Renal cortical epithelial cell (primary cell): Measurements from ENCODE around the gene ERBB4. TPM values are rescaled to one million over a fixed set of nuclear protein-coding genes. Genes with fewer than 3 reads are reported as not detected.
A peak's percentile ranks its signal among the peaks of the same experiment; 100 is the strongest.

Experiments used
- DNase-seq: peaks from one replicate; pipeline ENCODE4 v3.0.0-alpha.2; 2011; ENCODE audit warnings: low read depth
- total RNA-seq: library from RNA; depleted of rRNA; stranded (reverse); fragments of >200 nt; gene quantifications from 2 replicates; pipeline ENCODE4 v1.2.3, GENCODE V29; 2014

The ERBB4 gene
- total RNA-seq, 1 donor from 2014 or later: 40.7 TPM

DNA sequence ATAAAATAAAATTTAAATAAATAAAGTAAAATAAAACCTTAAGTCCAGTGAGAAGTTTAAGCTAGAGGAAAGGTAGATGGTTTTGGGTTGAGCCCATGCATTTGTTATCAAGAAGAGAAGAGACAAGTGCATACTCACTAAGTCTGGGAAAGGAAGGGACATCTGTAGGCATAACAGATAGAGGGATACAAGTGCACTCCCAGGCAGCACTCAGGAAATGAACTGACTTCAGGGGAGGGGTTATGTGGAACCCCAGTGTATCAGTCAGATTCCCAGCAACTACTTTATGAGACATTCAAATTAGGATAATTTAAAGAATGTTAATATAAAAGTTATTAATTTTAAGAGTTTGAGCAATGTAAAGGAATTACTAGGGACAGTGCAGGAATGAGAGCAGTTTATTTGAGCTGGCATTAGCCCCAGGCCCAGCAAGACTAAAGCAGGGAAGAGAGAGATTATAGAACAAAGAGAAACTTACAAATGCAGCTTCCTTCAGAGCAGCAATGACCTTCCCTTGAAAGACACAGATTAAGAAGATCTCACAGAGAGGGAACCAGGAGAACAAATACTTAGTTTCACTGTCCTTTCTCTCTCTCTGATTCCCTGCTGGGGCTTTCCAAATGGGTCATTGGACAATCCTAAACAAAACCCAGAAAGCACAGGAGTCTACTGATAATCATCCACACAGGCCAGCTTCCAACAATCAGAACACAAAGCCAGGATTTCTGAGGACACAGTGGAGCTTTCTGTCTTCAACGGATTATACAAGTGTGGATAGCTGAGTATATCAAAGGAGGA is 109.7 kb downstream of the ERBB4 start:
- no peak for DNase-seq

DNA sequence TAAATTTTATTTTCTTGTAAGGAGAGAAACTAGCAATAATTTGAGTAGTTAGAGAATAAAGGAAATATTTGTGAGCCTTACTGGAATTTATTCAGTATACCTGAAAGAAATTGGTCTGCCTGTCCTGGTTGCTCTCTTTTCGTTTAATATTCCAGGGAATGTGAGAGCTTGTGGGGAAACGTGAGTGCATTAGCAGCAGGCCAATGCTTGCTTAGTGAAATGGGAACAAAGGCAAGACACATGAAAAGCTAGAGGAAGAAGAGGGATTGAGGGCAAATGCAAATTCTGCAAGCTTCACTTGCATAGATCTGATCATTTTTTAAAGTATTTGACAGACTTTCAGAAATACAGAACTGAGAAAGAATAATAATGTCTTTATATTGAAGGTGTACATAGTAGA is 111.0 kb downstream of the ERBB4 start:
- no peak for DNase-seq

DNA sequence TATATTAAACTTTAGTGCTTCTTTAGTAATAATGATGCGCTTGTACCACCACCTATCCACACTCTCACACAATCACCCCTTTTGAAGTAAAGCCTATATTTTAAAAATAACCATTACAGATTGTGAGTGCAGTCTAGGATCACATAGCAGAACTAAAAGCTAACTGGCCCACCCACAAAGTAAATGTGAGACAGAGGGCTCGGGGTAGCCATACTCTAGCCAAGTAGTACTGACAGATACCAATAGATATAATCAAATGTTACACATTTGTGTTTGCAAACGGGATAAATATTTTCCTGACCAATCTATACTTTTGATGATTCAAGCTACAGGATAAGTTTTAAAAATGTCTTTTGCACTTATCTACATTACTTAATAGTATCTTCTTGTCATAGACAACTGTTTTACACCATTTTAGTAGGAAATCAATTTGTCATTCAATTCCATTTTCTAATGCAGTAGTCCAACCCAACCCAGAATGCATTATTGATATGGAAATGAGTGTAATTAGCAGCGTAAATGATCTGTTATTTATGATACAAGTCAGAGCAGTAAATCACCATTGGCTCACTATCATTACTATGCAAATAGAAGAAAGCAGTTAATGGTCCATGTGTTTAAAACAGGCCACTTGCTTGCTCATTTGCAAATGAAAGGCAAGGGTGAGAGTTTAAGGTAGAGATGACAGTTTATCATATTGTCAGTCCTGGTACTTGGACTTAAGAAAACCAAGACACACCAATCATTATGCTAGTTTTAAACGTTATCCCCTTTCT is 111.8 kb downstream of the ERBB4 start:
- no peak for DNase-seq

DNA sequence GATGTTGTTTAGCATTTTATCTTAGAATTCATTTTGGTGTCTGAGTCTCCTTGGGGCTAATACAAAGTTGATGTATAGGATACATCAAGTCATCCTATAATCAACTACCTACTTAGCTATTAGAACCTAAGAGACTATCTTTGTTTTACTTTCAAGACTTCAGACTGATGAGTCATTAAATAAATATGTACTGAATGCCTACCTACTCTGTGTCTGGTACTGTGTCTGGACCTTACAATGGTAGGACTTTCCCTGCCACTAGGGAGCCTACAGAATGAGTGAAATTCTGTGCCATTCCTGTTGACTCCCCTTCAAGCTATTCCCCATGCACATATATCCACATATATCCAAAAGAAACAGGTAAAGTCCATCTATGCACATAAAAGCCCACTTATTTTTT is 114.5 kb downstream of the ERBB4 start:
- peak; percentile 59 for DNase-seq

DNA sequence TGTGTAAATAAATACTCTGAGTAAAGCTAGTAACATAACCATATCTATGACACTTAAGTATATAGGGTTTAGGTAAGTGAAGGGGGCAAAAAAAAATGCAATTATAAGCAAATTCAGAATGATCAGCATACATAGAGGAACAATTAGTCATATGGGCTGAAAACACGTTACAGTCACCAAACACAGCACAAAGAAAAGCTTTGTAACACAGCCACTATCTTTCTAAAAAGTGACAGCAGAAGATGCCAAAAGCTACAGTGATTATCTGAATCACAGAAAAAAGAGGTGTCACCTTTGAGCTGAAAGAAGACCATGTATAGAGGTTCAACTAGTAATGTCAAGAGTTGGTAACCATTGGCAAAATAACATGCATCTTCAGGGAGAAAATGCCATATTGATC is 115.5 kb downstream of the ERBB4 start:
- DNase-seq: no peak

DNA sequence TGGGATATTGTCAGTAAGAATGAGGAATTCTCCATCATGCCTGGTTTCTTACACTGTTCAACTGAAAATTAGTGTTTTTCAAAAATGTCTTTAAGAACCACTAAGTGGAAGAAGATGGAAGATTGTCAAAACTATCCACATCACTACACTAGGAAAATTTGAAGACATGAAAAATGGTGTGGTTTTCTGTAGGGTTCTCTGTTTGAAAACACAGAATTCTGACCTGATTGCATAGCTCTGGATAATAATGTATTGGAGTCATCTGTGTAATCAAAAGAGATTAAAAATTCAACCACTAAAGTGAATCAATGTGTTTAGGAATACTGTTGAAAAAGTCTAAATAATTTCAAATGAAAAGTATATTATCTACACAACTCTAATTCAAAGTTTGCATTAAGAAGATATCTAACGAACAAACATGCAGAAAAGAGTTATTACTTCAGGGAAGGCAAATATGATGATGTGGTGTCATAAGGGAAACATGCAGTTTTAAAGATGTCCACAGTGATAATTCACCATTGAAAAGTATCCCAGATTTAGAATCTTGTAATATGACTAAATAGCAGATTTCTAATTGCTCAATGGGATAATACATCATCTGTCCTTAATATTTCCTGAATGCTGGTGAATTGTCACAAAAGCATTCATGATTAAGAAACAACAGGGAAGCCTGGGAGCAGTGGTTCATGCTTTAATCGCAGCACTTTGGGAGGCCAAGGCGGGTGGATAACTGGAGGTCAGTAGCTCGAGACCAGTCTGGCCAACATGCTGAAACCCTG is 116.9 kb downstream of the ERBB4 start:
- DNase-seq: peak; percentile 4

DNA sequence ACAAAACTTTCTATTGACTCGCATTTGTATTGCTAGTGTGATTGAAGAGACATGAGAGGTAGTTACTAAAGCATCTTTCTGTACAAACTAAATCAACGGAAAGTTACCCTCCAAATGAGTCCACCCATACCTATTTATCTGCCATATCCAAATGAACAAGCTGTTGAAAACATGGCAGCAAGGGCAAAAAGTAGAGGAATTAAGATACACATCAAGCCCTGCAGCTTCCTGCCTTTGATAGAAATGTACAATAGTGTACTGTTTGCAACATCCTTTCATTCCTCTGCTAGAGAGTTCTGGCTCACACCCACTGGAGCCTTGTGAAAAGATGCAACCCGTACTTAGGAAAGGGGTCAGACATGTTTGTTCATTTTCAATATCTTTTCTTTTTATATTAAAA is 122.5 kb downstream of the ERBB4 start:
- no peak for DNase-seq

DNA sequence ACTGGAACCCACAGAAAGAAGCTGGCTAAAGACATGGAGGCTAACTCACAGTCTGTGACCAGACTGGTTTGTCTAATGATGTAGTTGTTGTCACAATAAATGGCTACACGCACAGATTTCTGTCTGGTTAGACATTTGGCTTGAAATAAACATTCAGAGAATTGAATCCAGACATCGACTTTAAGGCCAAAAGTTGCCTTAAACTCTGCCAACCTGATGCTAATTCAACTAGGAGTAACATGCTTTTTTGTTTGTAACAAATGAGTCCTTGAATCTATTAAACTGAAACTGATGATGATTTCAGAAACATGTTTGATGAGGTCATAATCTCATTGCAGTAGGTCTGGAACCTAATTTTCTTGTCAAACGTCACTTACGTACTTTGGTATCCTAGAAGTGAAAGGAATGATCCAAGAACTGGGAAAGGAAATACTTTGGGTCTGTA is 123.8 kb downstream of the ERBB4 start:
- DNase-seq: no peak

DNA sequence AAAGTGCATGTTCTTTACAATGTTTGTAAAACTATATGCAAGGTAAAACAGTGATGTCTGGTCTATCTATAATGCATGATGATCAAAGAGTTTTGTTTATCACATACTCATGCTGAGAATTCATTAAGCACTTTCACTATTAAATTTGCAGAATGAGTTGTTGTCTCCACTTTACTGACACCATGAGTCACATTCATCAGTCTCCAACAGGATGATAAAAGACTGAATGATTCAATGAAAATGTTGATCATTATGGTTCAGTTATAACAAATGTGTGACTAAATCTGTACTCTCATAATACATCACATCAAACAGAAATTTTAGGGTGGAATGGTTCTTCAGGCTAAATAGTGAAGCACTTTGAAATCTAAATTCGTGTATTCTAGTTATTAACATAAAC is 129.0 kb downstream of the ERBB4 start:
- DNase-seq: peak; percentile 36

DNA sequence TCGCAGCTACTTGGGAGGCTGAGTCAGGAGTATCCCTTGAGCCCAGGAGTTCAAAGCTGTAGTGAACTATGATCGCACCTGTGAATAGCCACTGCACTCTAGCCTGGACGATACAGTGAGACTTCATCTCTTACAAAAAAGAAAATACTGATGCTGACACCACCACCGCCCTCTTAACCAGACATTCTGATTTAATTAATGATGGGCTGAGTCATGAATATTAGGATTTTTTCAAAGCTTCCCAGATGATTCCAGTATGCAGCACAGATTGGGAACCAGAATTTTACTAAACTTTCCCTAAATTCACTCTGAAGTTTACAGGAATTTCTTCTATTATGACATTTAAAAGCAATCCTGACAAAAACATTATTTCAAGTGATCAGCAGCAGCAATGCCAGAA is 130.1 kb downstream of the ERBB4 start:
- DNase-seq: no peak

DNA sequence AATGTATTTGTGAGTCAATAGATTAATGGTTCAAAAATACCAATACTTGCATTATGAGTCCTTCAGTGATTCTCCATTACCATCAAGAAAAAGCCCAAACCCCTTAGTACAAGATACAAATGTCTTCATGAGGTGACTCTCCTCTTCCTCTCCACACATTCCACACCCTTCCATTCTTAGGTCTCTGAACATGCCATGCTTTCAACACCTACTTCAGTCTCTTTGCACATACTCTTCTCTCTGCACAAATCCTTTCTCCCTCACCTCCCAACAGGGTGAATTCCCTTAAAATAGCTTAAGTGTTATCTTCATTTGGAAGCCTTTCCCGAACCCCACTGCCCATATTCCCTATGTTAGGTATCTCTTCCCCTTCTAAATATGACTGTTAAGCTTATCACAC is 131.9 kb downstream of the ERBB4 start:
- no peak for DNase-seq

DNA sequence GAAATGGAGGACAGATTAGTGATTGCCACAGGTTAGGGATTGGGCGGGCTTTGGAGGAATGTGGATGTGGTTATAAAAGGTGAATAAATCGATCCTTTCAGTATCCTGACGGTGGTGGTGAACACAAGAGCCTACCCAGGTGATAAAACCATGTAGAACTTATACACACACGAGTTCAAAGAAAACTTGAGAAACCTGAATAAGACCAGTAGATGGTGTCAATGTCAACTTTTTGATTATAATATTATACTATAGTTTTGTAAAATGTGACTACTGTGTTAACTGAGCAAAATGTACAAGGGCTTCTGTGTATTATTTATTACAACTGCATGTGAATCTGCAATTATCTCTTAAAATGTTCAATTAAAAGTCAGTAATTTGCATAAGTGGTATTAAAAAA is 136.3 kb downstream of the ERBB4 start:
- peak; percentile 16 for DNase-seq

DNA sequence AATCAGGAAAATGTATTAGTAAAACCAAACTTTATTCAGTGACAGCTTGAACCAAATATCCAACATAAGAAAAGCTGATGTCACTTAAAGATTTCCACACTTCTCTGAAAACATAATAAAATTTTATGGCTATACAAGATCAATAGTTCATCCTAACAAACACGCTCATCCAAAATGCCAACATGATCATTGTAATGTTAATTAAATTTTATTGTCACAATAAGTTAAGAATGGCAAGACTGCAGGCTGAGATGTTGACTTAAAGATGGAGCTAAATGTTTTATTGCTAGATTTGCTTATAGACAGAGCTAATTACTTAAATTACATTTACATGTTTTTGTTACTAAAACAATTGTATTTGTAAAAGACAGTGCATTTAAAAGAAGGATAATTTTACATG is 140.3 kb downstream of the ERBB4 start:
- DNase-seq: no peak

DNA sequence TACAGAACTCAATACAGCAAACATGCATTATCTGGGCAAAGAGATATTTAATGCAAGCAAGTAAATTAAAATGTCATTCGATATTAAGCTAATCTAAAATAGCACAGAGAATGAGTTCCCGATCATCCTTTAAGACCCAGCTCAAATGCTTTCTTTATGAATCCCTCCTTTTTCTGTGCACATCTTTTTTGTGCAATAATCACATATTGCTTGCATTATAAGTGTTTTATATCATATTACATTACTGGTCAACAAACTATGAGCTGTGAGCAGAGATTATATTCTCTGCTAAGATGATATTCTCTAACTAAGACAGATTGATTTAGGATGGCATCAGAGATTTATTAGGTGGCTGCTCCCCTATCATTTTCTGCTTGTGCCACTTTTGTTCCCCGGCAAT is 146.1 kb downstream of the ERBB4 start:
- DNase-seq: no peak

DNA sequence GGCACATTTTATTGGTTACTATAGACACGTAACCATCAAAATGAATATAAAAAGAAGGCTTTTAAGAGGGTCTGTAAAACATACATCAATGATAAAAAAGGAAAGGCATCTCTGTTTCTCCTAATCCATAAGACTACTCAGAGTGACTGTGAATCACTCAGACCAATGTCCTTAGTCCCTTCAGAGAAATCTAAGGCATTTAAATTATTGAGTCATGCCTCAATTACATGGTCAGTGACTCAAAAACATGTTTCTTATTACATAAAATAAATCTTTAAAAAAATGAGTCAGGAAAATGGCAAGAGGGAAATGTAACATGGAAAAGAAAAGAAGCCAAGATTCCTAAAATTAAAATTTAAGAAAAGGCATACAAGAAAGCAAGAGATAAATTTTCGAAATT is 146.6 kb downstream of the ERBB4 start:
- peak; percentile 66 for DNase-seq

DNA sequence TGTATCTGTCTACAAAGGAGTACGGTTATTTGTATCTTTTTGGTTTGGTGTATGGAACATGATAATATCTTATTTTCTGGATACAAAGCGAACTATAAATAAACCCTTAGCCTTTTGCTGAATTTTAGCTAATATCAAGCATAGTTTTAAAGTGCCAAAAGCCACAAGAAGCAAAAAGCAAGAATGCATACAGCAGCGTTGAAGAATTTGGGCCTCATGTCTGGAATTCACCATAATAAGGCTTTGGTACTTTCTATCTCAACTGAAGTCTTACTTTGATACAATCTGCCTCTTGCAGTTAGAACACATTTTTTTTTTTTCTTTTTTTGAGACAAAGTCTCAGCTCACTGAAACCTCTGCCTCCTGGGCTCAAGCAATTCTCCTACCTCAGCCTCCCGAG is 151.5 kb downstream of the ERBB4 start:
- no peak for DNase-seq

DNA sequence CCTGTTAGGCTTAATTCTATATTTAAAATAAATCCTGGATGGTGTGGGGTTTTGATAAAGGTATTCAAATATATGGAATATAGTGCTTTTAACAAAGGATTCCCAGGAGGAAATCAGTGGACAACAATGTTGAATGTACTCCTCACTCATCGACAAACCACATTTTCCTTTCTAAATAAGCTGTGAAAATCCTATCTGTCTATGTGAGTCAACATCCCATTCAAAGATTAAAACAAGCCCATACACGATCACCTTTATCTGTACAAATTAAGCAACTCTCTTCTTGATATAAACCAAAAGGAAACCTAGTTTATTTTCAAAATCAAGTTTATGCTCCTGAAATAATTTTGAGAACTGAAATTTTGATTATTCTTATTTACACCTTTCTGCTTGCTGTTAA is 153.4 kb downstream of the ERBB4 start:
- DNase-seq: no peak

DNA sequence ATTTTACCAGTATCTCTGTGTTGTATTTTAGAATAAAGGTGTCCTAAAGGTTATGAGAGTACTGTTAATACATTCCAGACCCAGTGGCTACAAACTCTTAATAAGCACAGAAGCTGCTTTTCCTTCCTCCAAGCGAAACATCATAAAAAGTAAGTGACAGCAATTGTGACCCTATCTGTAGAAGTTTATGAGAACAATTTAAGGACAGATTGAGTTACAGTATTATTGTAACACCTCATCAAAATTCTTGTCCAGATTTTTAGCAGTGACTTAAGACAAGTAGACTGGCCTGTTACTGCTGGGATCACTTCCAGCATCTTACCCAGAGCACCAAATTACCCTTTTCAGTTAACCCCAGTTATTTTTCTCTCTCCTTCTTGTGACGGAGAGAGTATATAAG is 154.6 kb downstream of the ERBB4 start:
- no peak for DNase-seq

DNA sequence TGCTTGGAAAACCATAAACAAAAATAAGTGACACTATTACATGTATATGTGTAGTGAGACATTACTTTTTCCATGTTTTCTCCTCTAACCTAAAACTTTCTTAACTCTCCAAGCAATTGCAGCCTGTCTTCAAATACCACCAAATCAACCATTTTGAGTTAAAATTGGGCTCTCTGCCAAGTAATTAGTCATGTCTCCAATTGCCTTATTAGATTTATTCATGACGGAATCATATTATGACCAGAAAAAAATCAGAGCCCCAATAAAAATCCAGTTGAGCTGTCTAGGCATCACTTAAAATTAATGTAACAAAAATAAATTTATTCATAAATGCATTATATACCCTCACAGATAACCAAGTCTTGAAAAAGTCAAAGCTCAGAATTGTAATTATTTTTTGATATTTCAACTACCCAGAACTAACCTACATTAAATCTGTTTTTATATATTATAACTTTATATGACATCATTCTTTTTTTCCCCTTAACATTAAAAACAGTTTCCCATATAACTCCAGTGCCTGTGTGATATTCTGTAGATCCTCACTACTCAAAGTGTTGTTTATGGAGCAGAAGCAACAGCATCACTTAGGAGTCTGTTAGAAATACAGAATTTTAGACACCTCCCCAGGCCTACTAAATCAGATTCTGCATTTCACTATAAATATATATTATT is 157.0 kb downstream of the ERBB4 start:
- DNase-seq: peak; percentile 36

DNA sequence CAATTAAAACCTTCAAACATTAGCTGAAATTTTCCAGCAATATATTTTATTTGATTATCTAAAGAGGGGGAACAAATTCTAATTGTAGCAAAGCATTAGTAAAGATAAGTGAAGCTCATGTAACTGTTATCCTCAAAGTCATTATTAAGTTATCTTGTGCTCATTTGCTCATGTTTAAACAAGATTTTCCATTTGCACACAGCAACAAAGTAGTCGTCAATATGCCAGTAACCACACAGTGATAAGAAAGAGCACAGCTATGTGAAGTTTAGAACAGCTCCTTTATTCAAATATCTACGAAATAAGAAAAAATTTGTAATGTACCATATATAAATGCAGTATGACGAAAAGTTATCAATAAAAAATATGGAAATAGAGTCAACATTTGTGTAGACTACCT is 159.5 kb downstream of the ERBB4 start:
- no peak for DNase-seq

DNA sequence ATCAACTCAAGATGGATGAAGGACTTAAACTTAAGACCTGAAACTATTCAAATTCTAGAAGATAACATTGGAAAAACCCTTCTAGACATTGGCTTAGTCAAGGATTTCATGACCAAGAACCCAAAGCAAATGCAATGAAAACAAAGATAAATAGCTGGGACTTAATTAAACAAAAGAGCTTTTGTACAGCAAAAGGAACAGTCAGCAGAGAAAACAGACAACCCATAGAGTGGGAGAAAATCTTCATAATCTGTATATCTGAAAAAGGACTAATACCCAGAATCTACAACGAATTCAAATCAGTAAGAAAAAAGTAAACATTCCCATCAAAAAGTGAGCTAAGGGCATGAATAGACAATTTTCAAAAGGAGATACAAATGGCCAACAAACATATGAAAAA is 171.2 kb downstream of the ERBB4 start:
- DNase-seq: no peak
